Stimulated activated CD4-positive, alpha-beta T cell treated with anti-CD3 and anti-CD28 coated beads, Interleukin-4, amount 100 ng/mL, for 24 hours (primary cell): ENCODE results near the gene CIAPIN1.
"Not testable (repeated sequence)": the region's sequence is repeated elsewhere in the genome, so short reads cannot be mapped to it uniquely, and the experiment has no call there.

Experiments
- DNase-seq: peaks from one replicate; pipeline ENCODE4 v3.0.0-alpha.2; 2020

The CIAPIN1 gene

GRCh38 chr16:57403965-57404817, 43.0 kb downstream of the CIAPIN1 start, which contains the start of gene CCL17:
Gene CCL17 (plus strand): TSS chr16:57404767. CDS start chr16:57413933, 9,166 bp downstream.
- DNase-seq = no peak

GRCh38 chr16:57401943-57402640, 45.1 kb downstream of the CIAPIN1 start:
- DNase-seq = no peak

- not testable (repeated sequence) for DNase-seq
These were observed 49.7 kb downstream of the CIAPIN1 start for GRCh38 chr16:57397493-57397892.

- no peak for DNase-seq
These were observed 50.4 kb downstream of the CIAPIN1 start for GRCh38 chr16:57396786-57397185.

GRCh38 chr16:57395026-57395425, 52.2 kb downstream of the CIAPIN1 start:
- no peak for DNase-seq

GRCh38 chr16:57394444-57394843, 52.7 kb downstream of the CIAPIN1 start:
- no peak for DNase-seq

GRCh38 chr16:57392694-57393093, 54.5 kb downstream of the CIAPIN1 start:
- no peak for DNase-seq

- DNase-seq = no peak
These were observed 55.5 kb downstream of the CIAPIN1 start for GRCh38 chr16:57391708-57392107.

GRCh38 chr16:57391300-57391699, 55.9 kb downstream of the CIAPIN1 start:
- no peak for DNase-seq

GRCh38 chr16:57390636-57391295, 56.4 kb downstream of the CIAPIN1 start:
- DNase-seq = no peak

- DNase-seq = no peak
These were observed 58.1 kb downstream of the CIAPIN1 start for GRCh38 chr16:57389087-57389468.

GRCh38 chr16:57388359-57389086, 58.7 kb downstream of the CIAPIN1 start:
- no peak for DNase-seq

- no peak for DNase-seq
These were observed 59.4 kb downstream of the CIAPIN1 start for GRCh38 chr16:57387598-57388354.

GRCh38 chr16:57386381-57386951, 60.7 kb downstream of the CIAPIN1 start:
- DNase-seq = no peak

GRCh38 chr16:57385083-57385482, 62.1 kb downstream of the CIAPIN1 start:
- no peak for DNase-seq

- no peak for DNase-seq
These were observed 62.7 kb downstream of the CIAPIN1 start for GRCh38 chr16:57384248-57385070.

- DNase-seq = no peak
These were observed 63.6 kb downstream of the CIAPIN1 start for GRCh38 chr16:57383276-57384247.

- no peak for DNase-seq
These were observed 64.5 kb downstream of the CIAPIN1 start for GRCh38 chr16:57382535-57383275.
